GM18507 (cell line): ENCODE measurements around the gene GPR78.

Experiments used
- DNase-seq: peaks from one replicate; pipeline ENCODE4 v3.0.0; 2011; ENCODE audit warnings: low read depth; ENCODE audit not compliant: insufficient read length; ENCODE audit errors: extremely low spot score
- FAIRE-seq: peaks from 2 replicates; lab custom pipeline; 2011; peaks lifted over from hg19 to GRCh38; lab: Jason Lieb, UNC

GPR78 gene

DNA sequence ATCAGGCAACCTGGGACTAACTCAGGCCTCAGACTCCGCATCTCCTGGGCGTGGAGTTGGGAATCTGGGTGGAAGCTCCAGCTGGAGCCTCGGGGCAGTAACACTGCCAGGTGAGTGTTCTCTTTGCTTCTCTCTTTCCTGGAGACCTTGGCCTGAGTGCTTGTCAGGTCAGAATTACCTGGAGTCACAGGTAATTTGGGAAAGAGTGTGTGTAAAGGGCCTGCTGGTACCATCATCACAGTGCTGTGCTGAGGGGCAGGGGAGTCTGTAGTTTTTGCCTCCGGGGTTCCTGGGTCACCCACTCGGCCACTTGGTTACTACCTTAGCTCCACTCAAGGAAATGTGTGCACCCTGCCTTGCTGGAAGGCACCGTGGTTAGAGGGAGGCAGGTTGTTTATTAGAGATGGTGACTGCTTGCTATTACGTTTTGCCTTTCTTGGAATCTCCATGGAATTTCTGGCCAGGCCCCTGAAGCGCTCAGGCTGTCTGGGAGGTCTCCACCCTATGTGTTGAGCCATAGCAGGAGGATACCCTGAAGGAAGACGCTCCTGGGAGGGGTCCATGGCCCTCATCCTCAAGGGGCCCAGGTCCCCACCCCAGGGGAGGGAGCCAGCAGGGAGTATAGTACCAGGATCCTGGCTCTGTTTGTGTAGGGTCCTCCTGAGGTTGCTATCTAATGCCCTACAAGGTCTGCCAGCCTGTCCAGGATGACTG, 2.9 kb downstream of the GPR78 start:
- DNase-seq (no peak), FAIRE-seq (no peak)

DNA sequence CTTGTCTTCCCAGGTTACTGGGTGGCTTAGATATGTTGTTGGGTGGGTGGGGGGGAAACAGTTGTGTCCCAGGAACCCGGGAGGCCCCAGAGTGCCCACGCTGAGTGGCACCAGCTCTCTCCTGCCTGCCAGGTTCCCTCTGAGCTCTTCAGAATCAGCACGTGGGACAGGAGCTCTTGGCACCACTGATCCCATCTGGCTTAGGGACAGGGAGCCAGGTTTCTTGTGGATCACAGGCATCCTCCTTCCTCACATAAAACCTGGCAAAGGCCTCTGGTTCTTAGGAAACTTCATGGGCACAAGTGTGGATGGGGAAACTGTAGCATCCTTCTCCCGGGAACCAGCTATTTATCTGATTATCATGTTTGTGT, 3.4 kb downstream of the GPR78 start:
- FAIRE-seq, result no peak
- DNase-seq, result no peak

DNA sequence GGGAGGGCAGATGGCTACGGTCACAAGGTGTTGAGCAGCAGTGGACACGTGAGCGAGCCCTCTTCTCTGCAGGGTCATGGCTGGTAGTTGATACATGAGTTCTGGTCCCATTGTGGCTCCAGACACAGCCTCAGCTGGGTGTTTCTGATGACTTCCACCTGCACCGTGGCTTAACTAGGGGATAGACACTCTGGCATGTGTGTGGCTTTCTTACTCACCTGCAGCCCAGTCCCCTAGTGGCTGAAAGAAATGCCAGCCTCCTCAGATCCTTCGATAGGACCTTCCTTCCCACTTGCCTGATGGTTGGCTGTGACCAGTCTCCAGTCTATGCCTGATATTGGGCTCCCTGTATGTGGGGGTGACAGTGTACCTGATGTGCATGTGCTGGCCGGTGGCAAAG, 5.0 kb downstream of the GPR78 start:
- no peak for DNase-seq
- no peak for FAIRE-seq

DNA sequence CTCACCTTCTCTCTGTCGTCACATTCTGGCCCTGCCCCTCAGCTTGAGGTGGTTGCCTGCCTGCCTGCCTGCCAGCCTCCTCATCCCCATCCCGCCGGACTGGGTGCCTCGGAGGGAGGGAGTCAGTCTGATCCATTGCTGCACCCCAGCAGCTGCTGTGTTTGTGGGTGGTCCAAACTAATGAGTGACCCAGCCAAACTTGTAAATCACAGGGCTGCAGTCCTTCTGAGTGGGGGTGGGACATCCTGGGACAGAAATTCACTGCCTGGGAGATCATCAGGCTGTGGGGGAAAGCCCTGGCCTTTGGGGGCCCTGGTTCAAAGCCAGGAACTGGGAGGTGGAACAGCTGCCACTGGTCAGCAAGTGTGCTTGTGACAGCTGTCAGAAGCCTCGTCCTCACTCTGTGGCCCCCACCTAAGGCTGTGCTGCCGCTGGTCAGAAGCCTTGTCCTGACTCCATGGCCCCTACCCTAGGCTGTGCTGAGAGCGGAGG, 5.6 kb downstream of the GPR78 start:
- no peak for DNase-seq
- no peak for FAIRE-seq

DNA sequence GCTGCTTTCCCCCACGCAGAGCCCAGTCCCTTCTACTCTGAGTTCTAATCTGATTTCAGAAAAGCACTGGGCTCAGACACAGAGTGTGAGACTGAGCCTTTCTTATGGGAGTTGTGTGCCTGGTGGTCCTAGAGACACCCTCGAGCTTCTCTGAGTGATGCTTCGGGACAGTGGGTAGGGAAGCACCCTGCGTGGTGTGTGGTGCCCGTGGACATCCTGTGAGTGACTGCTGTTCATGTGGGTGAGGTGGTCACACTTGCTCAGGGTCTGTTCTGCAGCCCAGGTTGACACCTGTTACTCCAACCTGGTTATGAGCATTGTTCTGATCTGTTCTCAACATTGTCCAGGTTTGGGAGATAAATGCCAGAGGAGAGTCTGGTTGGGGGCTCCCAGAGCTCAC, 6.1 kb downstream of the GPR78 start:
- FAIRE-seq (no peak), DNase-seq (no peak)

DNA sequence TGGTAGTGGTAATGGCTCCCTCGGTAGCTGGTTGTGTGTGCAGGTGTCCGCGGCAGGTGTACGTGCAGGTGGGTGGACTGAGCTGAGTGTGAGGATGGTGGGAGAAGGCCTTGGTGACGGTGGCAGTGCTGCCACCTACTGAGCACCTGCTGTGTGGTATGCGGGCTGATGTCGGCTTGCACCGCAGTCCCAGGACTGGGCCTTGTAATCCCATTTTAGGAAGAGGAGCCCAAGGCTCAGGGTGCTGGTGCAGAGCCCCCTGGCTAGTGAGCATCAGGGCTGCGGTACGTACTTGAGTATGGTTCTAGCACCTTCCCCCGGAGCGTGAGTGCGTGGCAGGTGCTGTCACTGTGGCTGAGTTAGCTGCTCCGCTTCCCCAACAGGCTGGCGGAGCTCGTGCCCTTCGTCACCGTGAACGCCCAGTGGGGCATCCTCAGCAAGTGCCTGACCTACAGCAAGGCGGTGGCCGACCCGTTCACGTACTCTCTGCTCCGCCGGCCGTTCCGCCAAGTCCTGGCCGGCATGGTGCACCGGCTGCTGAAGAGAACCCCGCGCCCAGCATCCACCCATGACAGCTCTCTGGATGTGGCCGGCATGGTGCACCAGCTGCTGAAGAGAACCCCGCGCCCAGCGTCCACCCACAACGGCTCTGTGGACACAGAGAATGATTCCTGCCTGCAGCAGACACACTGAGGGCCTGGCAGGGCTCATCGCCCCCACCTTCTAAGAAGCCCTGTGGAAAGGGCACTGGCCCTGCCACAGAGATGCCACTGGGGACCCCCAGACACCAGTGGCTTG, 6.7 kb downstream of the GPR78 start:
- FAIRE-seq (no peak), DNase-seq (no peak)

DNA sequence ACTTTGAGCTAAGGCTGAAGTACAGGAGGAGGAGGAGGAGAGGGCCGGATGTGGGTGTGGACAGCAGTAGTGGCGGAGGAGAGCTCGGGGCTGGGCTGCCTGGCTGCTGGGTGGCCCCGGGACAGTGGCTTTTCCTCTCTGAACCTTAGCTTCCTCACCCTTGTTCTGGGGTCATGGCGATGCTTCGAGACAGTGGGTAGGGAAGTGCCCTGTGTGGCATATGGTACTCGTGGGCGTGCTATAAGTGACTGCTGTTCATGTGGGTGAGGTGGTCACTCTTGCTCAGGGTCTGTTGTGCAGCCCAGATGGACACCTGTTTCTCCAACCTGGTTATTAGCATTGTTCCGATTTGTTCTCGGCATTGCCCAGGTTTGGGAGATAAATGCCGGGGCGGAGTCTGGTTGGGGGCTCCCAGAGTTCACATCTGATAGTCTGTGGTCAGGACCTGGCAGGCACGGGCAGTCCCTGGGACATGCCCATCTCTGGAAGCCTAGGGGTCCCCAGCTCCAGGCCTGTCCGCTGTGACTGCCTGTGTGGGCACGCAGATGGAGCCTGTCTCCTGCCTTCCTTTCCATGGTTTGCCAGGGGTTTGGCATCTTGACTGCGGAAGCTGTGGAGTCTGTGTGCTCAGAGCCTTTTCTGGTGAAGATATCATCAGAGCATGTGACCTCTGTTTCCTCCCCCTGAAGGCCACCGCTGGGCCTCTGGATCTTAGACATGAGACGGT, 7.4 kb downstream of the GPR78 start:
- no peak for DNase-seq
- FAIRE-seq, result no peak

DNA sequence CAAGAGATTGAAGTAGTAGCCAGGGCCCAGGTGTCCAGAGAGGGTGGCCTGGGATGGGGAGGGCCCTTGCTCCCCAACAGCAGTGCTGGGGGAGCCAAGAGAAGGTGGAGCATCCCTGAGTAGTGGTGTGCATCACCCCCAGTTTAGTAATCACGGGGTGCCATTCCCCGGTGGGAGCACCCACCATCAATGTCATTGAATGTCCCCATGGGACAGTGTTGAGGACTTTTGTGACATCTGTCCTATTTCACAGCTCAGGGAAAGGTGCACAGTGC, 7.9 kb downstream of the GPR78 start:
- FAIRE-seq (no peak), DNase-seq (no peak)

DNA sequence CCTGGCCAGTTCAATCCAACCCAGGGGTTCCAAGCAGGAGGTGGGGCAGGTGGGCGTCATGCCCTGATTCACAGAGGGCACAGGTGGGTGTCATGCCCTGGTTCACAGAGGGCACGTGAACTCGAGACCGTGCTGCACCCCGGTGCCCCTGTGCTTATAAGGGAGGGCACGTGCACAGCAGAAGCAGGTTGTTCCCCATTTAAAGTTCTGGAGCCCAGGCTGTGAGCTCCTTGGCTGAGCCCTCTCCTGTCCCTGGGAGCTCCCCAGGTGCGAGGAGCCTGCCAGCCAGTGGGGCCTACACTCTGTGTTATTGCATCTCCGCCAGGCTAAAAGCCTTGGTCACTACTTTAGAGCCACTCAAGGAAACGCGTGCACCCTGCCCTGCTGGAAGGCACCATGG, 9.1 kb downstream of the GPR78 start:
- no peak for FAIRE-seq
- no peak for DNase-seq

DNA sequence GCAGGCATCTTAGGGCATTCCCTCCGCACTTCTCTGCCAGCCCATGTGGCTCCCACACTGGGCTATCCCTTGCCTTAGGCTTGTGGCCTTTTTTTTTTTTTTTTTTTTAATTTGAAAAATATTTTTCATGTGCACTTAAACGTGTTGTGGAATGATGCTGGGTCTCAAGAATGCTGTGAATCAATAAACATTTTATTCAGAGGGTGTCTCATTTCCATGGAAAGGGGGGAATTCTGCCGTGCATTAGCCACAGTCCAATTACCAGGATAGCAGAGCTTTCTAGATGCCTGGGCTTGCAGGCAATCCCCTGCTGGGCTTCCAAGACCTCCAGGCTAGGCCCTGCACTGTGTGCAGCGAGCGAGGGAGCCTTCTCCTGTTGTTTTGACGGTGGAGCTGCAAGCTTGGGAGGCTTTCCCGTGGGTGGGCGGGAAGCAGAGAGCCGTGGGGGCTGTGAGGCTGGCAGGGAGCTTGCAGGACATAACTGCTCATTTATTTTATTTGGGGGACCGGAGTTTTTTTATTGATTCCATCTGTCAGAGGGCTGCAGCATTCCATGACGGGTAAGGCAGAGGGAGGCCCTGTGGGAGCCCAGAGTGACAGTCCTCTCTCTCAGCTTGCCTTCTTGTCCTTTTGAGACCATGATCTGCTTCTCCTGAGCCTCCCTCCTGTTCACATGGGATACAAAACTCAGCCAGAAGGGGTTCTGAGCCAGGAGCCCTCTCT, 9.8 kb downstream of the GPR78 start:
- FAIRE-seq, result no peak
- DNase-seq, result no peak

DNA sequence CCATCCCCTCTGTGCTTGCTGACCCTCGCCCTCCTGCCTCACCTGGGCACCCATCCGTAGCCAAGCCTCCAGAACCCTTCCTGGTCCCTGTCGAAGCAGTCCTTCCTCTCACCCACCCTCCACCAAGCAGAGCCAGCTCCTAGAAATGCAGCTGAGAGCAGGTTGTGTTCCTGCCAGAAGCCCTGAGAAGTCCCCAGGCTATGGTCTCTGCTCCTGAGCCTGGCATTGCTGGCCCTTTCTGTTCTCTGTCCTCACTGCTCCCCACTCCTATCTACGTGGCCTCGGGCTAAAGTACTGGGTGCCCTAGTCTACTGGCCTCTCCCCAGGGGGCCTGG, 10.3 kb downstream of the GPR78 start:
- DNase-seq (no peak), FAIRE-seq (no peak)

DNA sequence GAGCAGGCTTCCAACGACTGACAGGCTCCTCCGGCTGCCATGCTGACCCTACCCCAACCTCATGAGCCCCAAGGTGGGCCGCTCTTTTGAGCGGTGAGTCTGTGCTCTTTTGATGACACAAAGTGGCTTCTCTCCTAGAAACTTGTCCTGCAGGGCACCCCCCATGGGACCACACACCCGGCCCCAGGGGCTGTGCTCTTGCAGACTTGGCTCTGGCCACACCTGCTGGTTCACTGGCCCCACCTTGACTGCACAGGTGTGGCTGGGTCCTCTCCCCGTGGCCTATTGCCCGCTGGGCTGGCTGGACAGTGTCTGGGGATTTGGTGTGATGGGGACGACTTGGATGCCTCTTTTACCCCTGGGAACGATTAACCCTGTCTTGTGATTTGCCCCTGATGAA, 10.9 kb downstream of the GPR78 start:
- DNase-seq, result no peak
- no peak for FAIRE-seq

DNA sequence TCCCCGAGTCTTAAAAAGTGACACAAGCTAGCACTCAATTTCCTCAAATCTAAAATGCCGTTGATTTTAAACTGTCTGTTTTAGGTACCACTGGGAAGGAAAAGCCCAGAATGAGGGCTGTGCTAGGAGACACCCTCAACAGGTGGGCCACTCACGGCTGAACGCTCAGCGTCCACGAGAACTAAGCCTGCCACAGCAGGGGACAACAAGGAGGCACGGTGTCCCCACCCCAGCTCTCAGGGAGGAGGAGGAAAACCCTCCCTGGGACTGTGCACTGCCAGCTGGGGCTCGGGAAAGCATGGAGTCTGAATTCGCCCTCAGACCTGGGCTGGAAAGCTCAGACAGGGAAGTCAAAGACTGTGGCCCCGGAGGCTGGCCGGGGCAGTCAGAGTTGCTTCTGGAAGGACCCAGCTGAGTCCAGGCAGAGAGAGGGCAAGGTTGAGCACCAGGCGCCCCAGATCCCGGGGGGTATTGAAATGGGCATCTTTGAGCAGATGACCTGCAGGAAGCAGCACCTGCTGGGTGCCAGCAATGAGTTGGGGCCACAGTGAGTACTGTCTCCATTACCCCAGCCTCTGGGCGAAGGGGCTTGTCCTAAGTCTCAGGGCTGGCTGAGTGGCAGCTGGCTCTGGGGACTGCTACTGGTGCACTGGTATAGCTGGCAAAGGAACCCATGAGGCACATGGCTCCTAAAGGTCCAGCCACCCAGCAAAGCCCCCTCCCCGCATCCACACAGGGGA, 11.6 kb downstream of the GPR78 start:
- DNase-seq (no peak), FAIRE-seq (no peak)

DNA sequence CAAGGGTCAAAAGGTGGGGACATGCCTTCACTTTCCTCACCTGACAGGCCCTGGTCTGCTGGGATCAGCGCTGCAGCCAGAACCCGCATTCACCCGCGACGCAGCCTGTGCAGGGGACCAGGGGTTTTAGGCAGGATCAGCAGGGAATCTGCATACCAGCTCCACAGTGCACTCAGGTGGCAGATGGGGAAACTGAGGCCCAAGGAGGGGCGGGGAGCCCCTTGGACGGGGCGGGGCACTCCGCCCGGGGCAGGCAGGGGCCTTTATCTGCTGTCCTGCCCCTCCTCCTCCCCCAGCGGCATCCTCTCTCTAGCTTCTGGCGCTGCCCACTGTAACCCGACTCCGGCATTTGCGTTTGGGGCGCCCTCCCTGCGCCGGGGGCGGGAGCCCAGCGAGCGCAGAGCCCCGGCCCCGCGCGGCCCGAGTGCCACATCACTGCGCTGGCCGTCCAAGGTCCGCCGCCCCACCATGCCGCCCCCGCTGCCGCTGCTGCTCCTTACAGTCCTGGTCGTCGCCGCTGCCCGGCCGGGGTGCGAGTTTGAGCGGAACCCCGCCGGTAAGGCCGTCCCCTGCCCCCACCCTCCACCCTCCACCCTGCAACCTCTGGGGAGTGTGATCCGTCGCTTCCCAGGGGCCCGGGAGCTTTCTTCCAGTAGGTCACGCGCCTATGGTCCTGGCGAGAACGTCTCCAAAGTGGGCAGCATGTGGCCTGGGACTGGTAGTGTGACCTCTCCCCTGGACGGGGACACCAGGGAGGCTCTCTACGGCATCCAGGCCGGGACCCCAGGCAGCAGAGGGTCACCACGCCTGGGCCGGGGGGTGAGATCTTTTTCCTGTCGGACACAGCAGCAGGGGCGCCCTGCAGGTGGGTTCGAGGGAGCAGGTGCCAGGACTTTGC, 12.4 kb downstream of the GPR78 start, which contains the start of gene CPZ:
Gene CPZ, plus strand, starts transcription at position 400 of the 898 bp plus-strand sequence. Its CDS starts 69 bp downstream, at position 469.
- no peak for DNase-seq
- FAIRE-seq, result no peak

DNA sequence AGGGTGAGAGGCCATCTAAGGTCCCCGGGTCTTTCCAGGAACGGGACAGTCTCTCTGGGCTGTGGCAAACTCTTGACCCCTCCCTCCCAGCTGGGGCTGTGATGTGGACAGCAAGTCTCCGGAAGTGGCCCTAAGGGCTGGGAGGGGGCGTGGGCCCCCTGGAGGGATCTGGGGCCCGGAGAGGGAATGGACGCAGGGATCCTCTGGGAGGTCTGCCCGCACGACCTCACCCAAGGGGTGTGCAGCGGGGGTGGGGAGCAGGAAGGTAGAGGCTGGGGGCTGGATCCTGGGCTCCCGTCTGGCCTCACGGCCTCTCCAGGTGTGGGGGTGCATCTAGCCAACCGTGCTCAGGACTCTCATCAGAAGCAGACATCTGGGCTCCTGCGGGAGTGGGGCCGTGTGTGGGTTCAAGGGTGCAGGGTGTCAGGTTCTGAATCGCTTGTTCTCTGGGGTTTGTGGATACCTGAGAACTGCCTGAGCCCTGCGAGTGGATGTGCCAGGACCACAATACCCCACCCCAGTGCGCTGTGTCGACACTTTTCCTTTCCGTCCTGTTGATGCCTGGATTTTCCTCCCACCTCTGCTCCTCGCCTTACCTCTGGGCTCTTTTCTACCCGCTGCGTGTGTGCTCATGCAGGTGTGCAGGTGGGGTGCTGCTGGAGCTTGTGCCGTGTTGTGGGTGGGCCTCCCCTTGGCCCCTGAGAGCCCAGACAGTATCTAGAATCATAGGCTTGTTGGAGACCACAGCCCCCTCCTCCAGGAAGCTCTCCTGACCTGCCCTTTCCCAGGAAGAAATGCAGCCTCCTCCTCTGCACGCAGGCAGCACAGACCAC, 13.3 kb downstream of the GPR78 start:
- FAIRE-seq (no peak), DNase-seq (no peak)

DNA sequence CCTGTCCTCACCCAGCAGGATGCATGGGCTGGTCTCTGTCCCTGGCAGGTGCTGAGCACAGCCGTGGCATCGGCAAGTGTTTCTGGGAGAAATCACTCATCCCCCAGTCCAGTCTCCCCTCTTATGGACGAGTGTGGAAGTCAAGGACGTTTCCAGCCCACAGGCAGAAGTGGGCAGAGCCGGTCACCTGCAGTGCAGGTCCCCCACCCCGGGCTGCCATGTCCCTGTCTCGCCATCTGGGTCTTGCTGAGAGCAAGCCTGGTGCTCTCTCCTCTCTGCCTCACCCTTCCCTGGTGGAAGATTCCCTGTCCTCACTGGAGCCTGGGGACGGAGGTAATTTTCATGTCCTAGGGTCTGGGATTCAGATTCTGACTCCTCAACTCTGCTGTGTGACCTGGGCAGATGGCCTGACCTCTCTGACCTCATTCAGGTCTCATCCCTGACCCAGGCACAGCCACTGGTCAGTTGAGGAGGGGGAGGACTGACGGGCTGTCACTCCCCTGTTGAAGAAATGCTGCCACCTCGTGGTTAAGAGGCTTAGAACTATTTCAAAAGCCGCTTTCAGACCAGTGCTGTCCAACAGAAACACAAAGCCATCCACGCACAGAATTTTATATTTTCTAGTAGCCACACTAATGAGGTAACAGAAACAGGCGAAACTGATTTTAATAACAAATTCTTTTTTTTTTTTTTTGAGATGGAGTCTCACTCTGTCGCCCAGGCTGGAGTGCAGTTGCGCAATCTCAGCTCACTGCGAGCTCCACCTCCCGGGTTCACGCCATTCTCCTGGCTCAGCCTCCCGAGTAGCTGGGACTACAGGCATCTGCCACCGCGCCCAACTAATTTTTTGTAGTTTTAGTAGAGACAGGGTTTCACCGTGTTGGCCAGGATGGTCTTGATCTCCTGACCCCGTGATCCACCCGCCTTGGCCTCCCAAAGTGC, 14.2 kb downstream of the GPR78 start:
- DNase-seq (peak; percentile 44), FAIRE-seq (peak; percentile 66)
